GM18858 (cell line): ENCODE measurements around the gene LPIN1.
"Not testable (repeated sequence)": the region's sequence is repeated elsewhere in the genome, so short reads cannot be mapped to it uniquely, and the experiment has no call there.

ENCODE experiments used
- ATAC-seq: cut with Tn5 transposase; IDR thresholded peaks from one replicate; pipeline ENCODE4 v1.9.1; 2021; ENCODE audit not compliant: unreplicated experiment

Gene LPIN1

GRCh38 chr2:11715987-11716652 lies 30.3 kb upstream of the LPIN1 start:
- ATAC-seq: no peak

DNA sequence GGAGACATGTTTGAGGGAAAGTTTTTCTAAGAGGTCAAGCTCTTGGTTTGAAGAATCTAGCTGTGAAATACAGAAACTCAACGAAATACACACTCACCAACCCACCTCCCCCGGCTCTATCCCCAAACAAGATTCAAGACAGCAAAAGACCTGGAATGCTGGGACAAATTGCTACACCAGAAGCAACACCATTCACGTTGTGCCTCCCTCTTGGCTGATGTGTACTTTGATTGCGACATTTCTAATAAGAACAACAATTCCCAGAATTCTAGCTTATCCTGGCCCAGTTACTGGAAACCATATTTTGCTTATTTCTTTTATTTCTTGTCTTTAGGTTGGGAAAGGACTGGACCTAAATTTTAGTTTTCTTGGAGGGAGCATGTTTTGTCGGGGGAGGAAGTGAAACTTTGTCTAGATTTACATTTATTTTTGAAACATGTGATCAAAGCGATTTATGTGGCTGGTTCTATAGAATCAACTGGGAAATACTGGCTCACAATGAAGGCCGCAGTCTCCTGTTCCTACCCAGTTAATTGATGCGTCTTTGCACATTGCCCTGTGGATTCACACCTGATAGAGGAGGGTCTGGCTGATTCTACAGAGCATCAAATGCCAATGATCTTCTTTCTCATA lies 29.6 kb upstream of the LPIN1 start:
- ATAC-seq: no peak

GRCh38 chr2:11717623-11718022 lies 28.8 kb upstream of the LPIN1 start:
- ATAC-seq: no peak

- ATAC-seq: no peak
Observed at GRCh38 chr2:11718606-11719005, 27.8 kb upstream of the LPIN1 start.

DNA sequence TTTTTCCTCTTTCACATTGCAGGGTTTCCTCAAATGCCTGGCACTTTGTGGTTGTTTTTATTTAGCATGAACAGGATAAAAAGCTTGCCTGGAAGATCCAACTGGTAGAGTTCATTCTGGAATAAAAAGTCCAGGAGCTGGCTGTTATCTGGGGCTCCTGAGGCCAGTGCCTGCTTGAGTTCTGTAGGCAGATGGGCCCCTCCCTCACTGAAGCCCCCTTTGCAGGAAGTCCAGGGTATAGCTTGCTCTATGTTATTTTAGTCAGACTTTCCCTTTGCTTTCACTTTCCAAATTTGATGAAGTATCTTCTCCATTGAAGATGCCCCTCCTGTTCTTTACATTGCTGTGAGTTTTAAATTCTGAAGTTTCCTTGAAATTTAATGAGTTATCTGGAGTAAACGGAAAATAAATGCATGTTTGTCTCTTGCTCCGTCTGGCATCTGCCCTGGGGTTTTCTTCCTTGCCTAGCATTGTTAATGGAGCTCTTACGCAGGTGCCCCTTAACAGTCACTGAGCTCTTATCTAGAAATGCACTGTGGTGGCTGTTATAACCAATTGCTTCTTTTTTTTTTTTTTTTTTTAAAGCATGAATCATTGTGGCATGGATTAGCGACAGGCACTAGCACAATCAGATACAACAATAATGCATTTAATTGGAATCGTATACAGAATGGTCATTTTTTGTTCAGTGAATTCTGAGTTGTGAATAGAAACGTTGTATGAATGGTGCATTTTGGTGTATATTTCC lies 27.0 kb upstream of the LPIN1 start:
- ATAC-seq: no peak

DNA sequence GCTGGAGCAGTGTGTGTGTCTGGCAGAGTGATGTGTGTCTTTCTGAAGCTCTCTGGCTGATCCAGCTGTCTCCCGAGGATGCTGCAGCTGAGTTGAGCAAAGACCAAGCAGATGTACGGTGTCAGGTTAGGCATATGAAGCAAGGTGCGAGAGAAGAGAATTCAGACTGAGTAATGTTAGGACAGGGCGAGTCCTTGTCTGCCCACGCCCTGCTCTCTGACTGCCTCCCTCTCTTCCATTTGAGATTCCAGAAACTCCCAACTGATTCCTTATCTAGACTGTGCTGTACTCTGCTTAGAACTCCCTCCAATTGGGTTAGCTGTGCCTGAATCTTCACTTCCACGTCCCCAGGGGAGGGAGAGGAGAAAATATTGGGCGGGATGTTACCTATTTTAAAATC lies 25.7 kb upstream of the LPIN1 start:
- no peak for ATAC-seq

DNA sequence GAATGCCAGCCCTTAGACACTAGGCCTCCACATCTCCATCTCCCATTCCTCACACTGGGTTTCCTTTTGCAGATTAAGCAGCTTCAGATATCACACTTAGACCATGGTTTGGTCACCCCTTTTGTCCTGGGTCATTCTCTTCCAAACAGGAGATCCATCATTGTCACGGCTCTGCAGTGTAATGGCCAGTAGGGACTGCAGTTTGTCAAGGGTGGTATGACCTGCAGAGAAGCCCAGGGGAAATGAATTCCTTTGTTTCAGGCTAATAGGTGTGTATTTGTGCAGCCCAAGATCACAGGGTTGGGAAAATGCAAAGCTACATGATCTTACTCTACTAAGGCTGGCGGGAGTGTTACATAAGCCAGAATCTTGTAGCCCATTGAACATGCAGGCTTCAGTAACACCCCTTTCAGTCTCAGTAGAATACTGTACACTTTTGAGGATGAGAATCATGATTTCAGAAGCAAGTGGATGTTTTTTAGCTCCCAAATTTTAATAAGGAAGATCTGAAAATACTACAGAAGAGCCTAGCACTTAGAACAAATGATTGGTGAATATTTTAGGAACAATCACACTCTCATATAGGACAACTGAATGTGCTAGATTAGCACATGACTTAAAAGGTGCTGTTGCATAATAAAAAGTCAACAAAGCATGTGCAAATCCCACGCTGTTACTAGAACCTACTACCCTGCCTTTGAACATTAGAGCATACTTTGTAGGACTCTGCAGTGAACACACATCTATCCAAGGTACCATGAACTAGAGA lies 24.0 kb upstream of the LPIN1 start:
- ATAC-seq: no peak

GRCh38 chr2:11723061-11723371 lies 23.4 kb upstream of the LPIN1 start:
- no peak for ATAC-seq

DNA sequence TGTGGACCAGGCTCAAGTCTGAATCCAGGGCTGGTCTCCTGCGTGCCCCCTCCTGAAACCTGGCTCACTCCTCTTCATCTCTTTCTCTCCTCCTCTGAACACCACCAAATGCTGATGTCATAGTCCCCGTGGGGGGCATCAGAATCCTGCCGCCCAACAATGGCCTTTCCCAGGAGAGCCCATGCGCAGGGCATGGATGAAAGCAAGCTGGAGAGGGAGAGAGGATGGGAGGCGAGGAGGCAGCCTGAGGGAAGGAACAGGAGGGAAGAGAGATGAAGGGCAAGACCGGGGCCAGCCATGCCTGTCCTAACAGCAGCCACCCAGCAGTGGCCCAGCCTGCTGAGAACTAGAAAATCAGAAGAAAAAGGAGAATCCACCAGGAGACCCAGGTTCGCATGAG lies 22.3 kb upstream of the LPIN1 start:
- no peak for ATAC-seq

DNA sequence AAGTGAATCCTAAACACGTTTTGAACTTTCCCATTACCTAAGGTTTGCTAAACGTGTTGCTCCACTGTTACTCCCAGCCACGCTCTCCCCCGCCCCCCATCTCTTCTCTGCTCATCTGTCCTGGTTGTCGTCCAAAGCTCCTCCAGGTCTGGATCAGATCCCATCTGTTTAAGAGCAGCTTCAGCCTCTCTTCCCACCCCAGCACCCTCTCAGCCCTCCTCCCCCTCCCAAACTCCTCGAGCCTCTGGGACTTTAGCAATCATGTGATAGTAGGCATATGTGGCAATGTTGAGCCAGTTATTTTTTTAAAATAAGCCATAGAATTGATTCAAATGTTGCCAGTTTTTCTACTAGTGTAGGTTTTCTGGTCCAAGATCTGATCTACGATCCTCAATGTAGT lies 20.0 kb upstream of the LPIN1 start:
- no peak for ATAC-seq

- no peak for ATAC-seq
Observed at GRCh38 chr2:11729362-11730212, 16.8 kb upstream of the LPIN1 start.

DNA sequence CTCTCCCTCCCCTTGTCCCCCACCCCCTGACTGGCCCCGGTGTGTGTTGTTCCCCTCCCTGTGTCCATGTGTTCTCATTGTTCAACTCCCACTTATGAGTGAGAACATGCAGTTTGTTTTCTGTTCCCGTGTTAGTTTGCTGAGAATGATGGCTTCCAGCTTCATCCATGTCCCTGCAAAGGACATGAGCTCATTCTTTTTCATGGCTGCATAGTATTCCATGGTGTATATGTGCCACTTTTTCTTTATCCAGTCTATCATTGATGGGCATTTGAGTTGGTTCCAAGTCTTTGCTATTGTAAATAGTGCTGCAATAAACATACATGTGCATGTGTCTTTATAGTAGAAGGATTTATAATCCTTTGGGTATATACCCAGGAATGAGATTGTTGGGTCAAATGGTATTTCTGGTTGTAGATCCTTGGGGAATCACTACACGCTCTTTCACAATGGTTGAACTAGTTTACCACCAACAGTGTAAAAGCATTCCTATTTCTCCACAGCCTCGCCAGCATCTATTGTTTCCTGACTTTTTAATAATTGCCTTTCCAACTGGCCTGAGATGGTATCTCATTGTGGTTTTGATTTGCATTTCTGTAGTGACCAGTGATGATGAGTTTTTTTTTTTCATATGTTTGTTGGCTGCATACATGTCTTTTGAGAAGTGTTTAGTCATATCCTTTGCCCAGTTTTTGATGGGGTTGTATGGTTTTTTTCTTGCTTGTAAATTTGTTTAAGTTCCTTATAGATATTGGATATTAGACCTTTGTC lies 15.0 kb upstream of the LPIN1 start:
- not testable (repeated sequence) for ATAC-seq

DNA sequence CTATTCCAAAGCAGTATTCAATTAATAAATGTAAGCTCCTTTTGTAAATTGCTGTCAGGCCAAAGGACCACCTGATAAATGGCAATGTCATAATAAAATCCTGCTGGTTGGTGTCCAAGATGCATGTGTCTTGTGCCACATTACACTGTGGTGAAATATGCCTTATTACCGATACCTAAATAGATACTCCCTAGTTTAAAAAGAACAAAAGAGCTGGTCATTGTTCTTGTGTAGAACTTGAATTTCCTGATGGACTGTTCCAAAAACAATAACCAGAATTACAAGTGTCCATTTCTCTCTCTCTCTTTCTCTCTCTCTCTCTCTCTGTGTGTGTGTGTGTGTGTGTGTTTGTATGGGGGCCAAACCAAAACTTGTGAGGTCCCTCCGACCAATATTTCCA lies 13.8 kb upstream of the LPIN1 start:
- ATAC-seq: no peak

DNA sequence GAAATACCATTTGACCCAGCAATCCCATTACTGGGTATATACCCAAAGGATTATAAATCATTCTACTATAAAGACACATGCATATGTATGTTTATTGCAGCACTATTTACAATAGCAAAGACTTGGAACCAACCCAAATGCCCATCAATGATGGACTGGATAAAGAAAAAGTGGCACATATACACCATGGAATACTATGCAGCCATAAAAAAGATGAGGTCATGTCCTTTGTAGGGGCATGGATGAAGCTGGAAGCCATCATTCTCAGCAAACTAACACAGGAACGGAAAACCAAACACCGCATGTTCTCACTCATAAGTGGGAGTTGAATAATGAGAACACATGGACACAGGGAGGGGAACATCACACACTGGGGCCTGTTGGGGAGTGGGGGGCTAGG lies 8.6 kb upstream of the LPIN1 start:
- ATAC-seq: not testable (repeated sequence)

- ATAC-seq: no peak
Observed at GRCh38 chr2:11738589-11739436, 7.6 kb upstream of the LPIN1 start.

DNA sequence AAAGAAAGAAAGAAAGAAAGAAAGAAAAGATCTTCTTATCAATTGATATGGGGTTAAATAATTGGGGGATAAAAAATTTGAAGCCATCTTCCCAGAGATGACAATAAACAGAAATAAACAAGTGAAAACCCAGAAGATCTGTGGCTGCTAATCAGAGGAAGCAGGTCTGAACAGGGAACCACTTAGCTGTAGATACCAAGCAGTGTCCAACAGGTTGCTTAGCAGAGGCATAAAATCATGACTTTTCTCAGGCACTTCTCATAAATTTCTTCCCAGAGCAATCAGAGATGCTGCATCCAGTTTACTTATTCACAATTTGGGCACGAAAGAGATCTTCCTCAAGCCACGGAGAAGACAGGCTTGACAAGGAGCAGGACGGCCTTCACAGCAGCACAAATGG lies 5.7 kb upstream of the LPIN1 start:
- no peak for ATAC-seq

DNA sequence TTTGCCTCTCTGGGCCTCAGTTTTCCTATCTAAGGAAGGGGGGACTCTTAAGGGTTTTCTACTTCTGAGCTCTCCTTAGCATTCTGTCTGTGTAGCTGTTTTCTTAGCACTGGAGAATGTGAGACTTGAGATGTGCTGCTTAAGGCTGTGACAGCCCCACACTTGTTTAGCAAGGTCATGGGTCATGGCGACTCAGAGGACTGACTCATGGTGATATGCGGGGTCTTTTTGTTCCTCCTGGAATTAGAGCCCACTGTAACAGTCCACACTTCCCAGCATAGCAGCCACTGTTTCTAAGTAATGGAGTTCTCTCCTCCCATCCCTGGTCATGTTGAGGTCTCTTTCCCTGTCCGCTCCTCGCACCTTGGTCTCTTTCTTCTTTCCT lies 4.1 kb upstream of the LPIN1 start:
- no peak for ATAC-seq

GRCh38 chr2:11742702-11743357 lies 3.6 kb upstream of the LPIN1 start:
- ATAC-seq: no peak

GRCh38 chr2:11743366-11743765 lies 3.1 kb upstream of the LPIN1 start:
- ATAC-seq: no peak
